CD4-positive, alpha-beta T cell (primary cell): ENCODE data around the gene KHK. TPM values are rescaled to one million over a fixed set of nuclear protein-coding genes. Genes with fewer than 3 reads are reported as not detected.

Experiments used
- ATAC-seq: fragments of 200-7000 bp; cut with Tn5 transposase; one replicate; pipeline ENCODE4 v1.10.0; 2022; ENCODE audit warnings: mild to moderate bottlenecking; ENCODE audit not compliant: poor library complexity
- CTCF ChIA-PET: fragments of 350-600 bp; sonication (Branson Sonifier 250); formaldehyde crosslinking; loops from one replicate; lab custom pipeline; 2021; ENCODE audit warnings: antibody characterized with exemption, inconsistent platforms; lab: Charles Lee
- POLR2A ChIA-PET: fragments of 350-600 bp; sonication (Branson Sonifier 250); formaldehyde crosslinking; loops from one replicate; lab custom pipeline; 2021; ENCODE audit warnings: antibody characterized with exemption, inconsistent platforms; lab: Charles Lee
- DNase-seq, 14 experiments: peaks; one replicate each; pipeline ENCODE4 v3.0.0-alpha.2; 2013 to 2020; ENCODE audit warnings: mixed read lengths in 2 of 14
- H3K27ac ChIP-seq, 2 donors: one replicate each; pipeline versions ENCODE4 v1.5.1 to v1.7.0; 2013; ENCODE audit warnings: low read length in 2 of 2, low read depth in 1 of 2, mild to moderate bottlenecking in 1 of 2
- H3K27me3 ChIP-seq, 2 experiments: 1 replicate in 1 of 2; 2 replicates in 1 of 2; pipeline versions ENCODE4 v1.6.1 to v1.7.0; 2013; ENCODE audit warnings: low read length in 2 of 2, control low read depth in 1 of 2, mild to moderate bottlenecking in 1 of 2, moderate library complexity in 1 of 2; ENCODE audit not compliant: insufficient read depth in 2 of 2, control insufficient read depth in 1 of 2
- H3K36me3 ChIP-seq: one replicate; pipeline ENCODE4 v1.6.1; 2013; ENCODE audit warnings: low read length, control low read depth; ENCODE audit not compliant: insufficient read depth
- H3K4me1 ChIP-seq: one replicate; pipeline ENCODE4 v1.6.1; 2013; ENCODE audit warnings: low read length, control low read depth; ENCODE audit not compliant: insufficient read depth
- H3K4me3 ChIP-seq: one replicate; pipeline ENCODE4 v1.5.1; 2013; ENCODE audit warnings: mild to moderate bottlenecking, low read length, moderate library complexity
- H3K9me3 ChIP-seq, 2 experiments: 1 replicate in 1 of 2; 2 replicates in 1 of 2; pipeline versions ENCODE4 v1.6.1 to v1.7.0; 2013; ENCODE audit warnings: low read length in 2 of 2, mild to moderate bottlenecking in 2 of 2, control low read depth in 1 of 2, moderate library complexity in 1 of 2; ENCODE audit not compliant: control insufficient read depth in 1 of 2, insufficient read depth in 1 of 2
- H3K27ac Mint-ChIP-seq: one replicate; pipeline ENCODE4 v1.8.0; 2020; ENCODE audit warnings: mixed read lengths
- H3K27me3 Mint-ChIP-seq: one replicate; pipeline ENCODE4 v1.8.0; 2021; ENCODE audit warnings: mixed read lengths
- H3K36me3 Mint-ChIP-seq: one replicate; pipeline ENCODE4 v1.8.0; 2021; ENCODE audit warnings: low read depth, mixed read lengths
- H3K4me1 Mint-ChIP-seq: one replicate; pipeline ENCODE4 v1.8.0; 2021; ENCODE audit warnings: low read depth, mixed read lengths
- H3K4me3 Mint-ChIP-seq: one replicate; pipeline ENCODE4 v1.8.0; 2020; ENCODE audit warnings: mild to moderate bottlenecking, mixed read lengths
- H3K9me3 Mint-ChIP-seq: one replicate; pipeline ENCODE4 v1.8.0; 2020; ENCODE audit warnings: mixed read lengths
- intact Hi-C, 2 experiments: fragments of 100-400 bp; cut with DNase I in 1 of 2; cut with micrococcal nuclease in 1 of 2; formaldehyde crosslinking; loops; one replicate each; pipeline versions ENCODE4 v1.15.1 to v1.9.0; 2023 to 2025; cut with DNase I, micrococcal nuclease
- total RNA-seq, 174 experiments: library from RNA in 2 of 174; stranded (reverse) in 2 of 174; gene quantifications; one replicate each; pipeline ENCODE4 v1.2.3 and lab custom pipeline; 2021 to 2026
- TF ChIP-seq, protein P1 (sequence below): fragments of 200-600 bp; IDR thresholded peaks from one replicate; pipeline ENCODE4 v1.8.0; 2022; ENCODE audit warnings: antibody characterized with exemption, mild to moderate bottlenecking

KHK gene
- total RNA-seq, 2 experiments from 2014 or later = 4.7 TPM

GRCh38 chr2:27080140-27080469 lies 6.5 kb upstream of the KHK start:
- intact Hi-C loops = loop anchor here (1.0 to 2.0 kb wide), 4 partner anchors 8 to 133 kb away; partner anchors contain the start of genes AGBL5 (in 1 of the 2), ATRAID (in 1 of the 2), SLC5A6 (in 1 of the 2) and TMEM214 (in 1 of the 2)
- H3K9me3 ChIP-seq = no peaks in the 10 kb centered on the region
- H3K4me1 ChIP-seq = peaks cover 42% of the 10 kb centered on the region
- Mint-ChIP-seq H3K36me3 (no peaks in the 10 kb centered on the region), H3K27ac (no peak overlapping the region), H3K27me3 (no peaks in the 10 kb centered on the region), H3K4me3 (no peak overlapping the region), H3K9me3 (no peaks in the 10 kb centered on the region), H3K4me1 (peaks cover 46% of the 10 kb centered on the region)
- H3K27ac ChIP-seq = no peak overlapping the region
- ChIA-PET POLR2A (interaction anchor here (0.6 to 10.2 kb wide), 4 partner anchors 10 to 260 kb away, joined by 4 to 161 read pairs (median 59); partner anchors contain the start of genes AGBL5, OST4 and TMEM214), CTCF (no interaction called here)
- TF ChIP-seq, protein P1, sequence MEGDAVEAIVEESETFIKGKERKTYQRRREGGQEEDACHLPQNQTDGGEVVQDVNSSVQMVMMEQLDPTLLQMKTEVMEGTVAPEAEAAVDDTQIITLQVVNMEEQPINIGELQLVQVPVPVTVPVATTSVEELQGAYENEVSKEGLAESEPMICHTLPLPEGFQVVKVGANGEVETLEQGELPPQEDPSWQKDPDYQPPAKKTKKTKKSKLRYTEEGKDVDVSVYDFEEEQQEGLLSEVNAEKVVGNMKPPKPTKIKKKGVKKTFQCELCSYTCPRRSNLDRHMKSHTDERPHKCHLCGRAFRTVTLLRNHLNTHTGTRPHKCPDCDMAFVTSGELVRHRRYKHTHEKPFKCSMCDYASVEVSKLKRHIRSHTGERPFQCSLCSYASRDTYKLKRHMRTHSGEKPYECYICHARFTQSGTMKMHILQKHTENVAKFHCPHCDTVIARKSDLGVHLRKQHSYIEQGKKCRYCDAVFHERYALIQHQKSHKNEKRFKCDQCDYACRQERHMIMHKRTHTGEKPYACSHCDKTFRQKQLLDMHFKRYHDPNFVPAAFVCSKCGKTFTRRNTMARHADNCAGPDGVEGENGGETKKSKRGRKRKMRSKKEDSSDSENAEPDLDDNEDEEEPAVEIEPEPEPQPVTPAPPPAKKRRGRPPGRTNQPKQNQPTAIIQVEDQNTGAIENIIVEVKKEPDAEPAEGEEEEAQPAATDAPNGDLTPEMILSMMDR = no peak
- no peak for ATAC-seq
- H3K4me3 ChIP-seq = no peak overlapping the region
- no peak for DNase-seq
- H3K27me3 ChIP-seq = no peaks in the 10 kb centered on the region
- no peaks in the 10 kb centered on the region for H3K36me3 ChIP-seq

- intact Hi-C loops = loop anchor here (1.0 to 2.0 kb wide), 4 partner anchors 8 to 132 kb away; partner anchors contain the start of genes AGBL5 (in 1 of the 2), ATRAID (in 1 of the 2), SLC5A6 (in 1 of the 2) and TMEM214 (in 1 of the 2)
- Histone ChIP-seq H3K4me3 (no peak overlapping the region), H3K9me3 (no peaks in the 10 kb centered on the region), H3K36me3 (no peaks in the 10 kb centered on the region), H3K27me3 (no peaks in the 10 kb centered on the region), H3K4me1 (peaks cover 42% of the 10 kb centered on the region), H3K27ac (peak overlapping the region; percentile 33 to 60)
- ChIA-PET POLR2A (interaction anchor here (0.6 to 10.2 kb wide), 7 partner anchors 10 to 259 kb away, joined by 4 to 161 read pairs (median 6); partner anchors contain the start of genes ABHD1, AGBL5, ATRAID and OST4), CTCF (interaction anchor here (1.0 to 1.2 kb wide), 4 partner anchors 30 to 199 kb away, joined by 4 to 10 read pairs (median 4); partner anchors contain the start of genes ABHD1 and AGBL5)
- no peaks in the 10 kb centered on the region for H3K9me3 Mint-ChIP-seq
- H3K27me3 Mint-ChIP-seq = no peaks in the 10 kb centered on the region
- H3K4me3 Mint-ChIP-seq = no peak overlapping the region
- H3K4me1 Mint-ChIP-seq = peaks cover 46% of the 10 kb centered on the region
- ATAC-seq (no peak), DNase-seq (no peak)
- H3K36me3 Mint-ChIP-seq = no peaks in the 10 kb centered on the region
- H3K27ac Mint-ChIP-seq = peak overlapping the region; percentile 88
- TF ChIP-seq, protein P1 = no peak
These were observed 6.0 kb upstream of the KHK start for GRCh38 chr2:27080603-27080936.

DNA sequence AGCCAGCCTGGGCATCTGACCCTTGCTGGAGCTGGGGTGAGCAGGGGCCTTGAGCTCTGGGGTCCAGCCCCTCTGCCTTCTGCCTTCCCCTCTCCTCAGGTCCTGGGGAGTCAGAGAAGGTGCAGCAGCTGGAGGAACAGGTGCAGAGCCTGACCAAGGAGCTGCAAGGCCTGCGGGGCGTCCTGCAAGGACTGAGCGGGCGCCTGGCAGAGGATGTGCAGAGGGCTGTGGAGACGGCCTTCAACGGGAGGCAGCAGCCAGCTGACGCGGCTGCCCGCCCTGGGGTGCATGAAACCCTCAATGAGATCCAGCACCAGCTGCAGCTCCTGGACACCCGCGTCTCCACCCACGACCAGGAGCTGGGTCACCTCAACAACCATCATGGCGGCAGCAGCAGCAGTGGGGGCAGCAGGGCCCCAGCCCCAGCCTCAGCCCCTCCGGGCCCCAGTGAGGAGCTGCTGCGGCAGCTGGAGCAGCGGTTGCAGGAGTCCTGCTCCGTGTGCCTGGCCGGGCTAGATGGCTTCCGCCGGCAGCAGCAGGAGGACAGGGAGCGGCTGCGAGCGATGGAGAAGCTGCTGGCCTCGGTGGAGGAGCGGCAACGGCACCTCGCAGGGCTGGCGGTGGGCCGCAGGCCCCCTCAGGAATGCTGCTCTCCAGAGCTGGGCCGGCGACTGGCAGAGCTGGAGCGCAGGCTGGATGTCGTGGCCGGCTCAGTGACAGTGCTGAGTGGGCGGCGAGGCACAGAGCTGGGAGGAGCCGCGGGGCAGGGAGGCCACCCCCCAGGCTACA lies 4.4 kb upstream of the KHK start:
- H3K4me3 ChIP-seq = no peak overlapping the region
- Mint-ChIP-seq H3K4me3 (no peak overlapping the region), H3K4me1 (peaks cover 33% of the 10 kb centered on the region), H3K27ac (peak overlapping the region; percentile 88), H3K9me3 (no peaks in the 10 kb centered on the region), H3K27me3 (no peaks in the 10 kb centered on the region), H3K36me3 (no peaks in the 10 kb centered on the region)
- ATAC-seq (no peak), DNase-seq (no peak)
- H3K27me3 ChIP-seq = no peaks in the 10 kb centered on the region
- no peaks in the 10 kb centered on the region for H3K9me3 ChIP-seq
- TF ChIP-seq, protein P1 = no peak
- ChIA-PET POLR2A (interaction anchor here (2.0 to 10.2 kb wide), 5 partner anchors 9 to 129 kb away, joined by 5 to 161 read pairs (median 11); partner anchors contain the start of genes ABHD1, AGBL5, ATRAID and OST4), CTCF (interaction anchor here (0.9 to 1.4 kb wide), 3 partner anchors 11 to 42 kb away, joined by 3 to 9 read pairs (median 5); partner anchors contain the start of genes ABHD1 and OST4)
- intact Hi-C loops = loop anchor here (2.0 kb wide), 3 partner anchors 31 to 131 kb away; partner anchors contain the start of genes AGBL5 (in 1 of the 2), ATRAID (in 1 of the 2), SLC5A6 (in 1 of the 2) and TMEM214 (in 1 of the 2)
- H3K4me1 ChIP-seq = peaks cover 45% of the 10 kb centered on the region
- no peaks in the 10 kb centered on the region for H3K36me3 ChIP-seq
- H3K27ac ChIP-seq = peak overlapping the region; percentile 60 to 75
